Nephron (organoid): Measurements from ENCODE around the gene CAPN13.

Experiments used
- H3K27ac Mint-ChIP-seq, 3 experiments: 2 replicates each; pipeline ENCODE4 v1.8.0; 2020; ENCODE audit warnings: mixed read lengths in 3 of 3, mild to moderate bottlenecking in 2 of 3, moderate library complexity in 1 of 3
- H3K27me3 Mint-ChIP-seq: 2 replicates; pipeline ENCODE4 v1.8.0; 2021; ENCODE audit warnings: low read depth, mild to moderate bottlenecking, moderate library complexity, mixed read lengths
- H3K36me3 Mint-ChIP-seq: 2 replicates; pipeline ENCODE4 v1.8.0; 2020; ENCODE audit warnings: low read depth, mixed read lengths
- H3K4me1 Mint-ChIP-seq: 2 replicates; pipeline ENCODE4 v1.8.0; 2020; ENCODE audit warnings: mixed read lengths
- H3K4me3 Mint-ChIP-seq, 3 experiments: 2 replicates each; pipeline ENCODE4 v1.8.0; 2020; ENCODE audit warnings: mild to moderate bottlenecking in 3 of 3, mixed read lengths in 3 of 3, moderate library complexity in 2 of 3
- H3K9me3 Mint-ChIP-seq: 2 replicates; pipeline ENCODE4 v1.8.0; 2020; ENCODE audit warnings: mixed read lengths
- CTCF ChIP-seq, 3 experiments: fragments of 200-600 bp; sonication (generic); IDR thresholded peaks; one replicate each; pipeline ENCODE4 v1.5.0; 2021; ENCODE audit warnings: antibody characterized with exemption in 3 of 3; ENCODE audit not compliant: unreplicated experiment in 3 of 3

CAPN13 gene

GRCh38 chr2:30686669-30687068 is 120.6 kb downstream of the CAPN13 start:
- Mint-ChIP-seq H3K36me3 (no peaks in the 10 kb centered on the region), H3K9me3 (no peaks in the 10 kb centered on the region), H3K4me3 (no peak overlapping the region), H3K27ac (peak overlapping the region in 2 of 3 experiments; percentile 20 to 54), H3K4me1 (peaks cover 37% of the 10 kb centered on the region), H3K27me3 (peaks cover 10% of the 10 kb centered on the region)
- TF ChIP-seq CTCF (IDR thresholded peaks at IDR 0.05; ENCODE audit: unreplicated experiment in 3 of 3), result no peak

- Mint-ChIP-seq H3K27me3 (peaks cover 5% of the 10 kb centered on the region), H3K4me3 (no peak overlapping the region), H3K9me3 (no peaks in the 10 kb centered on the region), H3K4me1 (peaks cover 33% of the 10 kb centered on the region), H3K36me3 (no peaks in the 10 kb centered on the region), H3K27ac (peak overlapping the region in 2 of 3 experiments; percentile 69 to 90)
- peak; percentile 24 to 52 (median 31) for TF ChIP-seq CTCF (IDR thresholded peaks at IDR 0.05; ENCODE audit: unreplicated experiment in 3 of 3)
Measured at GRCh38 chr2:30686000-30686399, 121.2 kb downstream of the CAPN13 start.

- peaks cover 23% of the 10 kb centered on the region for H3K4me1 Mint-ChIP-seq
- TF ChIP-seq CTCF (IDR thresholded peaks at IDR 0.05; ENCODE audit: unreplicated experiment in 3 of 3), result no peak
- no peak overlapping the region for H3K4me3 Mint-ChIP-seq
- peak overlapping the region in 2 of 3 experiments; percentile 69 to 90 for H3K27ac Mint-ChIP-seq
- peaks cover 4% of the 10 kb centered on the region for H3K27me3 Mint-ChIP-seq
- H3K9me3 Mint-ChIP-seq, result no peaks in the 10 kb centered on the region
- no peaks in the 10 kb centered on the region for H3K36me3 Mint-ChIP-seq
Measured at GRCh38 chr2:30684996-30685395, 122.2 kb downstream of the CAPN13 start.

- no peaks in the 10 kb centered on the region for H3K9me3 Mint-ChIP-seq
- TF ChIP-seq CTCF (IDR thresholded peaks at IDR 0.05; ENCODE audit: unreplicated experiment in 3 of 3), result no peak
- peaks cover 18% of the 10 kb centered on the region for H3K4me1 Mint-ChIP-seq
- no peak overlapping the region for H3K27ac Mint-ChIP-seq
- no peaks in the 10 kb centered on the region for H3K36me3 Mint-ChIP-seq
- H3K4me3 Mint-ChIP-seq, result no peak overlapping the region
- H3K27me3 Mint-ChIP-seq, result peaks cover 4% of the 10 kb centered on the region
Measured at GRCh38 chr2:30684516-30684915, 122.7 kb downstream of the CAPN13 start.

- Mint-ChIP-seq H3K4me3 (no peak overlapping the region), H3K4me1 (peaks cover 15% of the 10 kb centered on the region), H3K27ac (no peak overlapping the region), H3K9me3 (no peaks in the 10 kb centered on the region), H3K27me3 (peaks cover 4% of the 10 kb centered on the region), H3K36me3 (no peaks in the 10 kb centered on the region)
- no peak for TF ChIP-seq CTCF (IDR thresholded peaks at IDR 0.05; ENCODE audit: unreplicated experiment in 3 of 3)
Measured at GRCh38 chr2:30684026-30684425, 123.2 kb downstream of the CAPN13 start.

GRCh38 chr2:30683236-30683956 is 123.8 kb downstream of the CAPN13 start:
- H3K36me3 Mint-ChIP-seq, result no peaks in the 10 kb centered on the region
- H3K9me3 Mint-ChIP-seq, result no peaks in the 10 kb centered on the region
- H3K4me3 Mint-ChIP-seq, result no peak overlapping the region
- TF ChIP-seq CTCF (IDR thresholded peaks at IDR 0.05; ENCODE audit: unreplicated experiment in 3 of 3), result no peak
- H3K4me1 Mint-ChIP-seq, result peaks cover 13% of the 10 kb centered on the region
- no peaks in the 10 kb centered on the region for H3K27me3 Mint-ChIP-seq
- H3K27ac Mint-ChIP-seq, result no peak overlapping the region
